GM21526 (cell line): ENCODE data around the gene UCN2.
A peak's percentile ranks its signal among the peaks of the same experiment; 100 is the strongest.

ENCODE experiments used
- ATAC-seq: cut with Tn5 transposase; IDR thresholded peaks from one replicate; pipeline ENCODE4 v1.9.1; 2021; ENCODE audit warnings: moderate library complexity; ENCODE audit not compliant: unreplicated experiment, low FRiP score

UCN2 gene, protein sequence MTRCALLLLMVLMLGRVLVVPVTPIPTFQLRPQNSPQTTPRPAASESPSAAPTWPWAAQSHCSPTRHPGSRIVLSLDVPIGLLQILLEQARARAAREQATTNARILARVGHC

GRCh38 chr3:48563382-48563918, at the start of gene UCN2:
TSS of gene UCN2 (minus strand) at chr3:48563781. CDS start at chr3:48563124, 657 bp downstream.
- ATAC-seq, result no peak

GRCh38 chr3:48612309-48612708, 48.7 kb upstream of the UCN2 start:
- no peak for ATAC-seq

DNA sequence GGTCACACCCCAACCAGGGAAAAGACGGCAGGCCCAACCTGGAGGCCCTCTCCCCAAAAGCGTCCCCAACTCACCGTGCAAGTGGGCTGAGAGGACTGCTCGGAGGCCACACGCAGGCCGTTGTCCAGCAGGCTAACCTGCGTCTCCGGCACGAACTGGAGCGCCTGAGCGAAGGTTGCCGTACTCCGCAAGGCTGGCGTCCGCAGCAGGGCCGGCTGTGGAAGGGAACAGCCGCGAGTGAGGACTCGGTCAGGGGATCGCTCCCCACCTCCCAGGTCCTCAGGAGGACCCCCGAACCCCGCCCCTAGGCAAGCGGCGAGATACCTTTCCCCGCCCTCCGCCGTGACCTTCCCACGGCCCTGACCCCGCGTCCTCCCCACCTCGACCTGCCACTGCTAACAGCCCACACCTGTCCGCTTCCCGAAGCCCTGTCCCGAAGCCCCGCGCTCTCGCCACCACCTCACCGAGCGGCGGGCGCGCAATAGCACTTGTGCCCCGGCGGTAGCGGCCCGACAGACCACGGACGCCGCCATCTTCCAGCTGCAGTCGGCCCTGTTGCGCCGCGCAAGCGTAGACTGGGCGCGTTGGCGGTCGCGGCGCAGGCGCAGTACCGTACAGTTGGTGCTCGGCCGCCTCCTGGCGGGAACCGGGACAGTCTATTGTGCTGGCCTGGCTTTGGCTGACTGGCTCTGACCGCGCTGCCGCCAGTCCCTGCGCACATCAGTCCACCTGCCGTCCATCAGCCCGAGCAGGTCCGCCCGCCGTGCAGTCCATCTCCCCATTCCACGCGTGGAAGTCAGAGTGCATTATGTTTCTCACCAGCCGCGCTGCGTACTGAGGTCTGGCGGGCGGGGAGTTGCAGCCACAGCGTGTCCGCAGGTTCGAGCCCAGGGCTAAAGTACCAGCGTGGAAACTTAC, 45.8 kb upstream of the UCN2 start, which contains the start of gene UQCRC1:
Gene UQCRC1 (minus strand): TSS at position 559 of the 918 bp plus-strand sequence. CDS start 26 bp downstream, at position 533.
- ATAC-seq, result peak; percentile 89

DNA sequence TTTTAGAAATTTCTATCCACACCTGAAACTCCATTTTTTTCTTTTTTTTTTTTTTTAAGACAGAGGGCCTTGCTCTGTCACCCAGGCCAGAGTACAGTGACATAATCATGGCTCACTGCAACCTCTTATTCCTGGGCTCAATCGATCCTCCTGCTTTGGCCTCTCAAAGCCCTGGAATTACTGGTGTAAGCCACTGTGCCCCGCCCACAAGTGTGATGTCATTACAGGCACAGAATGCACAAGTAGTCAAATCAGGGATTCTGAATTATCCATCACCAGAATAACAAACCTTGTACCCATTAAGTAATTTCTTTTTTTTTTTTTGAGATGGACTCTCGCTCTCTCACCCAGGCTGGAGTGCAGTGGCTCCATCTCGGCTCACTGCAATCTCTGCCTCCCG, 43.9 kb upstream of the UCN2 start:
- ATAC-seq, result no peak

- ATAC-seq, result no peak
These were observed 38.0 kb upstream of the UCN2 start for GRCh38 chr3:48601622-48601994.

DNA sequence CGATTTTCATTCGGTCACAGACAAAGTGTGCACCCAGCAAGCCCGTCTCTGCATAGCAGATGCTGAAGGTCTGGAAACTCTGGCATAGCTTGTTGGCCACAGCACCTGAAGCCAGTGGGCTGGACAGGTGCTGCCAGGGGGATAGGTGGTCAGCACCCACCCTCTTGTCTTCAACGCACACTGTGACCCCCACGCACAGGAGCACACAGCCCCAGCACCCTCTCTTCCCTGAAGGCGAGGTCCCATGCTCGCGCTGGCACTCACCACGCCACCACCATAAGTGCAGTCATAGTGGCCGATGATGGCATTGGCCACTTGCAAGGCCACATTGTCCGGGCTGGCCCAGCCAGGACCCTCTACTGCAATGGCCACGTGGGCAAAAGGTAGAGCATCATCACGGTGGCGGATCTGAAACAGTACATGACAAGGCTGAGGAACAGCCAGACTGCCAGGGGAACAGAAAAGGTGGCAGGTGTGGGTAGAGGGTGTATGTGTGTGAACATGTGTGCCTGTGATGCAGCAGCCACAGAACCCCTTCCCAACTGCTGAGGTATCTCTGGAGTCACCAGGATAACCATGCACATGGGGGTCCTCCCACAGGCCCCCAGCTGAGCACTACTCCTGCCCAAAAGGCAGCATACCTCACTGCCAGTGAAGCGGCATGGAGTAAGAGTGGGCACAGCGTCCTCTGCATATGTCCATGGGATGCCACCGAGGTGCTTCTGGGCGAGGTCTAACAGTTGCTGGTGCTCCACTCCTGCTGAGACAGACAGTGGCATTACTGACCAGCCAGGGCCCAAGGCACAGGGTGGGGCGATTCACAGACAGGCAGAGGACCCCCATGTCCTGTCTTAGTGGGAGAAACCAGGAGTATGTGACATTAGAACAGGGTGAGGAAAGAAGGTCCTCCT, 37.4 kb upstream of the UCN2 start:
- no peak for ATAC-seq

DNA sequence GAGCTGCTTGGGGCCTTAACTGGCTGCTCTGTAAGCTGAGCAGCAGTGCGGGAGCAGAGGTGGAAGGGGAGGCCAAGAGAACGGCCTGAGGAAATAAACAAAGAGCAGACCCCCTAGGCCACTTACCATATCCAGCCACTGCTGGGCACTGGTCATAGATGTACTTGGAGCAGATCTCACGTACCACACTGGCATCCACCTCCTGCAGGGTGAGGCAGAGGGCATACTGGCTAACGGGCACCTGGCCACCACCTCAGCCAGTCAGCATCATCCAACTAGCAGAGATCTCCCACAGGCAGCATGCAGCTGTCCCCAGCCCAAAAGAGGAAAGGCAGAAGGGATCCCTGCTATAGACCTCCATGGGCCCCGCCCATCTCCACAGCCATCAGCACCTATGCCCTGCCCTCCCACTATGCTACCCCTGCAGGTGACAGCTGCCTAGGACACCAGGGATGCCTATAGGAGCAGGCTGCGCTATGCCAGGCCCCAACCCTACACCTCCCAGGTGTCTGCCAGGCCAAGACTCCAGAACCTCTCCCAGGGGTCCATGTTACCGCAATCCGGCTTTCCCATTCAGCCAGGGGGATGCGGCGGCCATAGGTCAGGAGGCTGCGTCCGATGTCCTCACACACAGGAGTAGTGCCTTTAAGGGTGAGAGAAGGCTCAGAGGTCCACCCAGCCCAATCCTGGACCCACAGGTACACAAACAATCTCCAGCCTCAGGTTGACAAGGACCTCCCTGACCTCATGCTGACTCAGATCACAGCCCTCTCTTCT, 36.1 kb upstream of the UCN2 start:
- no peak for ATAC-seq

DNA sequence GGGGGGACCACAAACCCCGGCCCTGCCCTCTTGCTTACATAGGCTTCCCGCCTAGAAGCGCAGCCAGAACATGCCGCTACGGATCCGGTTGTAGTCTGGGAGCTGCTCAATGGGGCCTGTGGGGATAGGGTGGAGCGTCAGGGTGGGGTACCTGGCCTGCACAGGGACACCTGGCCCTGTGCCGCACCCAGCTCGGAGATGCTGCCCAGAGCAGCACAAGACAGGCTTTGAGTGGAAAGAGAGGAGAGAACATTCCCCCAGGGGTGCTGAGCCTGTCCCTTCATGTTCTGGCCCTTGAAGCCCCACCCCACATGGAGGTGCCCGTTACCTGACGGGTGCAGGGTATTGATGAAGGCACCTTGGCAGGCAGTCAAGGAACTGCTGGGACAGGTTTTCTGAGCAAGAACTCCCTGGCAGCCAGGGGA, 35.5 kb upstream of the UCN2 start:
- ATAC-seq, result no peak

- no peak for ATAC-seq
These were observed 34.9 kb upstream of the UCN2 start for GRCh38 chr3:48598323-48599076.

- ATAC-seq, result no peak
These were observed 33.8 kb upstream of the UCN2 start for GRCh38 chr3:48597408-48597800.

- no peak for ATAC-seq
These were observed 33.3 kb upstream of the UCN2 start for GRCh38 chr3:48596676-48597407.

GRCh38 chr3:48596157-48596556, 32.6 kb upstream of the UCN2 start:
- no peak for ATAC-seq

- no peak for ATAC-seq
These were observed 32.0 kb upstream of the UCN2 start for GRCh38 chr3:48595526-48596121.

- no peak for ATAC-seq
These were observed 31.5 kb upstream of the UCN2 start, which contains the start of gene COL7A1 for GRCh38 chr3:48595075-48595525. TSS of gene COL7A1 (minus strand) at chr3:48595329. CDS start at chr3:48595159, 170 bp downstream.

DNA sequence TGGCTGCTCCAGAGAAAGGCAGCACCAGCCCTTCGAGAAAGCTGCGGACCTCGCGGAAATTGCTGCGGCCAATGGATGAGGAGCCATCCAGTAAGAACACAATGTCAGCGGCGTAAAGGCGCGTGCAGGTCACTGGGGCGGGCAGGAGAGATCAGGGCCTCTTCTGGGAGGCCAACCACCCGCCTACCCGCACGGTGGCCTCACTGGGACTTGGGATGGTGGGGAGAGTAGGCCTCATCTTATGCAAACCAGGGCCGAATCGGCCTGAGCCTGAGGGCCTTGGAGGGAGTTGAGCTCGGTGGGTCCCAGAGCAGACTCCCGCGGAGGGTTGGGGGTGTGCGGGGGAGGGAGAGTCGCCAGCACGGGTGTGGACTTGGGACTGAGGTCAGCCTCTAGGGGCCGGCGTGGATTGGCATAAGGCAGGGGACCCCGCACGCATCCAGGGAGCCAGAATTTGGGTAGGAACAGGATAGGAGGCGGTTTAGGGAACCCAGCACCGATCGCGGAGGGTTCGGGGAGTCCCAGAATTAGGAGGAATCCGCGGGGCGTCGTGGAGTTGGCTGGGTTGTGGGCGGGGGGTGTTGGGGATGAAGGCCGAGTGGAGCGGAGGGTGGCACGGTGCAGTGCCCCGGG, 31.0 kb upstream of the UCN2 start:
- ATAC-seq, result no peak

GRCh38 chr3:48593337-48593736, 29.8 kb upstream of the UCN2 start:
- no peak for ATAC-seq

DNA sequence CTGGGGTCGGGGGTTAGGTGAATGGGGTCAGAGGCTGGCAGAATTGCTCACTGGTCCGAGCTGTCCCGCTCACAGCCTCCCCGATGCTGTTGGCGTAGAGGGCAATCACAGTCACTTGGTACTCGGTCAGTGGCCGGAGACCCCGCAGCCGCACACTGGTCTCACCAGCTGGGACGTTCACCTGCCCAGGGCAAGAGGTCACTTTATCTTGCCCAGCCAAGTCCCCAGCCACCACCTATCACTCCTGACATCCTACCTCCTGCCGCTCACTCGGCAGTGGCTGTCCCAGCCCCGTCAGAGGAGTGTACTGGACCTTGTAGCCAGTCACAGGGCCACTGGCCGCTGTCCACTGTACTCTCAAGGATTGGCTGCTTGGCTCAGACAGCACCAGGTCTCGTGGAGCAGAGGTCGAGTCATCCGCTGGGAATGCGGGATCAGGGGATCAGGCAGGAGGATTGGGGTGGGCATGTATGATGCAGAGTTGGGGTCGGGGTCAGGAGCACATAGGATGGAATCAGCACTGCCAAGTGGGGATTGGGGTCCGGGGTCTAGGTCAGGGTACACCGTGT, 29.0 kb upstream of the UCN2 start:
- ATAC-seq, result no peak
